Hindlimb muscle (tissue), 1 donor: ENCODE results near the gene SMIM44. TPM values are rescaled to one million over a fixed set of nuclear protein-coding genes. Genes with fewer than 3 reads are reported as not detected.
"Not testable (repeated sequence)": the region's sequence is repeated elsewhere in the genome, so short reads cannot be mapped to it uniquely, and the experiment has no call there.

ENCODE experiments used
- DNase-seq: peaks from one replicate; pipeline ENCODE4 v3.0.0-alpha.2; 2013
- polyA plus RNA-seq: library from polyadenylated mRNA; unstranded; fragments of 120-200 nt; gene quantifications from one replicate; pipeline ENCODE4 v1.2.1, GENCODE V29; 2013; ENCODE audit not compliant: insufficient read length

The SMIM44 gene
- polyA plus RNA-seq, 1 donor = not detected

- no peak for DNase-seq
Observed at GRCh38 chr19:3456925-3457527, 26.2 kb downstream of the SMIM44 start.

GRCh38 chr19:3455960-3456601 is 27.2 kb downstream of the SMIM44 start:
- no peak for DNase-seq

DNA sequence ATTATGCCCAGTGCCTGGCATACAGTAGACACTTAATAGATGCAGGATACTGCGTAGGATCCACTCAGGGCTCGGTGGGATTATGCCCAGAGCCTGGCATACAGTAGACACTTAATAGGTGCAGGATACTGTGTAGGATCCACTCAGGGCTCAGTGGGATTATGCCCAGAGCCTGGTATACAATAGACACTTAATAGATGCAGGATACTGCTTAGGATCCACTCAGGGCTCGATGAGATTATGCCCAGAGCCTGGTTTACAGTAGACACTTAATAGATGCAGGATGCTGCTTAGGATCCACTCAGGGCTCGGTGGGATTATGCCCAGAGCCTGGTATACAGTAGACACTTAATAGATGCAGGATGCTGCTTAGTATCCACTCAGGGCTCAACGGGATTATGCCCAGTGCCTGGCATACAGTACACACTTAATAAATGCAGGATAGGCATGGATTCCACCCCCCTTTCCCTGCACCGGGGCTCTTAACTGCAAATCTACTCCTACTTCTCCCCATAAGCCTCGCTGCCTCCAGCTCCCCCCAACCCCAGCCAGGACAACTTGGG is 27.8 kb downstream of the SMIM44 start:
- no peak for DNase-seq

- no peak for DNase-seq
Observed at GRCh38 chr19:3454656-3455392, 28.4 kb downstream of the SMIM44 start.

DNA sequence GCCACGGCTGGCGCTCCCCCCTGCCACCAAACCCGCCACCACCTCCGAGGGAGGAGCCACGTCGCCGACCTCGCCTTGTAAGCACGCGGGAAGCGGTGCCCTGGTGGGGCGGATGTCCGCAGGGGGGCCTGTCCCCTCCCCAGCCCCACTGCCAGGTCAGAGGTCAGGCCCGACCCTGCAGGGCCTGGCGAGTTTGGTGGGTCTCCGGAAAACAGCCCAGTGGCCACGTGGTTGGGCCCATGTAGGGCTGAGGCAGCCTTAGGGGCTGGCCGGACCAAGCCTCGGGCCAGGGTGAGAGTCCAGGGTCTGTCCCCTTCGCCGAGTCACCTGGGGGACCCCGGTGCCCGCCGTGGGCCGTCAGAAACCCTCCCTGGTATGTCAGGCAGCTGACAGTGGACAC is 29.4 kb downstream of the SMIM44 start:
- DNase-seq = no peak

DNA sequence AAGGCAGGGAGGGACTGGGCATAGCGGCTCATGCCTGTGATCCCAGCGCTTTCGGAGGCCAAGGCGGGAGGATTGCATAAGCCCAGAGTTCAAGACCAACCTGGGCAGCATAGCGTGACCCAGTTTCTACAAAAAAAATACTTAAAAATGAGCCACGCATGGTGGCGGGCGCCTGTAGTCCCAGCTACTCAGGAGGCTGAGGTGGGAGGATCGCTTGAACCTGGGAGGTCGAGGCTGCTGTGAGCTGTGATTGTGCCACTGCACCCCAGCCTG is 30.4 kb downstream of the SMIM44 start:
- not testable (repeated sequence) for DNase-seq

- no peak for DNase-seq
Observed at GRCh38 chr19:3452171-3452941, 30.9 kb downstream of the SMIM44 start.

DNA sequence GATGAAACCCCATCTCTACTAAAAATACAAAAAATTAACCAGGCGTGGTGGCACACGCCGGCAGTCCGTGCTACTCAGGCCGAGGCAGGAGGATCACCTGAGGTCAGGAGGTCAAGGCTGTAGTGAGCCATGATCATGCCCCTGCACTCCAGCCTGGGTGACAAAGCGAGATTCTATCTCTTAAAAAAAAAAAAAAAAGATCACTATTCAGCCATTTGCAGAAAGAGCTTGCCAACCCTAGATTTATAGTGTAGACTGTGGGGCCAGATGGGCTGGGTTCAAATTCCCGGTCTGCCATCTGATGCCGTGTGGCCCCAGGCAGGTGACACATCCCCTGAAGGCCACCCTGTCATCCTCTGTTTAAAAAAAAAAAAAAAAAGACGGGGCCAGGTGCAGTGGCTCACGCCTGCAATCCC is 31.8 kb downstream of the SMIM44 start:
- DNase-seq = no peak

GRCh38 chr19:3450796-3451411 is 32.3 kb downstream of the SMIM44 start:
- no peak for DNase-seq

GRCh38 chr19:3448616-3449334 is 34.5 kb downstream of the SMIM44 start:
- DNase-seq = no peak

DNA sequence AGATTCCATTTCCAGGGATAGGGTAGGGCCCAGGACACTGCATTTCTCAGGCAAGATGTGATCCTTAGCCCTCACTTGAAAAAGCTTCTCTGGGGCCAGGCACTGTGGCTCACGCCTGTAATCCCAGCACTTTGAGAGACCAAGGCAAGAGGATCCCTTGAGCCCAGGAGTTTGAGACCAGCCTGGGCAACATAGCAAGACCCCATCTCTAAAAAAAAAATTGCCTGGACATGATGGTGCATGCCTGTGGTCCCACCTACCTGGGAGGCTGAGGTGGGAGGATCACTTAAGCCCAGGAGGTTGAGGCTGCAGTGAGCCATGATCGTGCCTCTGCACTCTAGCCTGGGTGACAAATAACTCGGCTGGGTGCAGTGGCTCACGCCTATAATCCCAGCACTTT is 36.6 kb downstream of the SMIM44 start:
- not testable (repeated sequence) for DNase-seq

- no peak for DNase-seq
Observed at GRCh38 chr19:3444695-3445234, 38.5 kb downstream of the SMIM44 start.

GRCh38 chr19:3443840-3444694 is 39.2 kb downstream of the SMIM44 start:
- DNase-seq = peak; percentile 56

DNA sequence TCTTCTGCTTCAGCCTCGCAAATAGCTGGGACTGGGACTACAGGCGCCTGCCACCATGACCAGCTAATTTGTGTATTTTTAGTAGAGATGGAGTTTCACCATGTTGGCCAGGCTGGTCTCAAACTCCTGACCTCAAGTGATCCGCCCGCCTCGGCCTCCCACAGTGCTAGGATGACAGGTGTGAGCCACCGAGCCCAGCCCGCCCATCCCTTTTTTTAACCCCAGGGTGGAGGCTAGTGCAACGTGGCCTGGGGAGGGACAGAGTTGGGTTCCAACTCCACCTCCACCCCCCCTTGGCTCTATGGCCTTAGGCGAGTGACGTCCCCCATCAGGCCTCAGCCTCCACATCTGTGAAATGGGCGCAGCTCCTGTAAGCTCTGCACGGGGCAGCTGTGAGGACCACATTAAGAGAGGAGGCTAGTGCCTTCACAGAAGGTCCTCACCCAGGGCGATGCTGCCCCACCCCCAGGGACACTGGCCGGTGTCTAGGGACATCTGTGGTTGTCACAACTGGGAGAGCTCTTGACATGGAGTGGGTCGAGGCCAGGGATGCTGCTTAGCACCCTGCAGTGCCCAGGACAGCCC is 40.7 kb downstream of the SMIM44 start:
- no peak for DNase-seq

- no peak for DNase-seq
Observed at GRCh38 chr19:3441986-3442329, 41.3 kb downstream of the SMIM44 start.

- DNase-seq = no peak
Observed at GRCh38 chr19:3441089-3441985, 41.9 kb downstream of the SMIM44 start.

- no peak for DNase-seq
Observed at GRCh38 chr19:3440082-3440481, 43.2 kb downstream of the SMIM44 start.

- DNase-seq = peak; percentile 93
Observed at GRCh38 chr19:3434630-3435553, 48.3 kb downstream of the SMIM44 start.
